Measurements from ENCODE around the gene CCDC69.
A peak's percentile ranks its signal among the peaks of the same experiment; 100 is the strongest.
"Not testable (repeated sequence)": the region's sequence is repeated elsewhere in the genome, so short reads cannot be mapped to it uniquely, and the experiment has no call there.

CCDC69 gene

DNA sequence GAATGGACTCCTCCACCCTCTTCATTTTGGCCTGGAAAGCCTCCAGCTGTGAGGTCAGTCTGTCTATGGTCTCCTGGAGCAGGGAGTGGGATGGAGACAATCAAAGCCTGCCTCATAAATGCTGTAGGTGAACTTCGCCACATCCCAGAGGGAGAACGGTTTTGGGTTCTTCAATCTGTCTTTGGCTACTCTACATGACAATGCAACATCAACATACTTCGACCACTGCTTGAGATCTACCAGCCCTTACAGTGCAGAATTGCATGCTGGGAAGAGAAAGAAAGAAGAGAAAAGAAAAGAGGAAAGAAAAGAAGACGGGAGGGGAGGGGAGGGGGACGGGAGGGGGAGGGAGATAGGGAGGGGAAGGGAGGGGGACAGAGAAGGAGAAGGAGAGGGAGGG lies 37.8 kb downstream of the CCDC69 start:
- no peak for DNase-seq

DNA sequence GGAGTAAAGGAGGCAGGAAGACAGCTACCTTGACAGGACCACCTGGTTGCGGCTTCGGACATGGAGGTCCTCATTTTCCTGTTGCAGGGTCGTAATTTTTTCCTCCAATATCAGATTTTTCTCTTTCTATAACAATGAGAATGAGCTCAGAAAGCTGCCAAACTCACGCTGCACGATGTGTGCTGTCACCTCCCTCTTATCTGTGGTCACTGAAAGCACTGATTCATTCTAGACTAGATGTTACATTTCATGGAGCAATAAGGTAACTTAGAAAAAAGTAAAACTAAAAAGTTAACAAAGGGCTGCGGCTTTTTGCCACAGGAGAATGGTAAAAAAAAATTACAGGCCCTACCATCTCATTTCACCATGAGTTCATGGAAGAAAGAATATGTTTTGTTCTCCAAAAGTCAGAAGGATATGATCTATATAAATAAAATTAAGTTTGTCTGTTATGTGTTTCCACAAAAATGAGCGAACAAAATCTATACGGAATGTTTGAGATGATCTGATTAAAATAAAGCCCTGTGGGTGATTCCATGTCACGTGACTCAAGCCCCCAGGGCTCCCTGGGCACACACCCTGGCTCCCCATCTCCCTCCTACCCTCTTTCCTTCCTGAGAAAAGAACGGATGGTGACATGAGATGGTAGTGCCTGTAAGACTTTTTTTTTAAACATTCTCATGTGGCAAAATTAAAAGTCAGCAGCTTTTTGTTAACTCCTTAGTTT lies 39.4 kb downstream of the CCDC69 start:
- no peak for DNase-seq

DNA sequence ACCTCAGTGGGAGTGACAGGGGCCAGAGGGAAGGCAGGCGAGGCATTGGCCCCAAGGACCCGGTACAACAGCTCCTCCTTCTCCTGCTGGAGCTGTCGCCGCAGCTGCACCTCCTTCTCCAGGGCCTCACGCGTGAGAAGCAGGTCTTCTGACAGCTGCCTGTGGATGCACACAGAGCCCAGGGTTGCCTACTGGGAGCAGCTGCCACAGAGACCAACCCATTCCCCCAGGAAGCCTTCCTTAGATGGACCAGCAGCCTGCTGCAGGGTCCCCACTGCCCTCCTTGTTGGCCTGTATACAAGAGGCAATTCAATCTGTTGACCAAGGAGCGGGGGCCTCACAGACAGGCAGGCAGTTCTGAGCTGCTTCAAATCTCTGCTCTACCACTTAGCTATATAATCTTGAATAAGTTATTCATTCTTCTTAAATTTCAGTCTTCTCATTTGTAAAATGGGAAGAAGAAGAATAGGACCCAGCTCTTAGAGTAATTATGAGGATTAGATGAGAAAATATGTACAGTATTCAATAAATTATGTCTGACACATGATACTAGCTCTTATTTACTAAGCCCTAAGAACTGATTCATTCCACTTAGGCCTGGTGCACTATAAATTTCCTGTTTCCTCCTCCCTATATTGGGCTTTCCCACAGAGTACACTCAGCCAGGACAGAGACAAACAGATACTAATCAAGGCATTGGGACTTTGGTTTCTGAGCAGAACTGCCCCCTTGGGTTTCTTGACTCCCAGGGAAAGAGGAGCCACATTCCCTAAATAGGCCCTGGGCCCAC lies 40.2 kb downstream of the CCDC69 start:
- DNase-seq: no peak

DNA sequence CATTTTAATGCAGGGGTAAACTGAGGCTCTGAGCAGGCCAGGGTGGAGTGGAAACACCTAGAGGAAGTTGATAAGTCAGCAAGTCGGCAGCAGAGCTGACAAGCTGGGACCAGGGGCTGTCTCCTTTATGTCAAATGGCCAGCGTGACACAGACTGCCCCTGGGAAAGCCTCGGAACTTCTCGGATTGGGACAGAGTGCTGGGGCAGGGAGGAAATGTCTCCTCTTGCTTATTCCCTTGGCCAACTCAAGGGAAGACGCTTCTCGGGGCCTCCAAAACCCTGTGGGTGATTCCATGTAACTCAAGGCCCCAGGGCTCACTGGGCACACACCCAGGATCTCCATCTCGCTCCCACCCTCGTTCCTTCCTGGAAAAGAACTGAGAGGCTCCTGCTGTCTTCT lies 40.9 kb downstream of the CCDC69 start:
- no peak for DNase-seq

DNA sequence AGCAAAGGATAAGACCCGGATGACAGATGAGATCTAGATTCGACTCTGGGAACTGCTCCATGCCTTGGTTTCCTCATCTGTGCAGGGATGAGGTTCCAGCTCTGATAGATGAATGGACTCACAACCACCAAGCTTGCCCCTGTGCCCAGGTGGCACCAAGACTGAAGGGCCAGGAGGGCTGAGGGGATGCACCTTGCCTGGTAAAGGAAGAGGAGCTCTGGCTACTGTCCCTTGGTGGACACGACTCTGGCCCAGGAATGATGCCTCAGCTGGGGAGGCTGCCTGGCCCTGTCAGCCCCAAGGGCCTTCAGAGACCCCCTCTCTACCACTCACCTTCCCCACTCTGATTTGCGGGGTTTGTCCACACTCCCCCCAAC lies 41.4 kb downstream of the CCDC69 start:
- no peak for DNase-seq

DNA sequence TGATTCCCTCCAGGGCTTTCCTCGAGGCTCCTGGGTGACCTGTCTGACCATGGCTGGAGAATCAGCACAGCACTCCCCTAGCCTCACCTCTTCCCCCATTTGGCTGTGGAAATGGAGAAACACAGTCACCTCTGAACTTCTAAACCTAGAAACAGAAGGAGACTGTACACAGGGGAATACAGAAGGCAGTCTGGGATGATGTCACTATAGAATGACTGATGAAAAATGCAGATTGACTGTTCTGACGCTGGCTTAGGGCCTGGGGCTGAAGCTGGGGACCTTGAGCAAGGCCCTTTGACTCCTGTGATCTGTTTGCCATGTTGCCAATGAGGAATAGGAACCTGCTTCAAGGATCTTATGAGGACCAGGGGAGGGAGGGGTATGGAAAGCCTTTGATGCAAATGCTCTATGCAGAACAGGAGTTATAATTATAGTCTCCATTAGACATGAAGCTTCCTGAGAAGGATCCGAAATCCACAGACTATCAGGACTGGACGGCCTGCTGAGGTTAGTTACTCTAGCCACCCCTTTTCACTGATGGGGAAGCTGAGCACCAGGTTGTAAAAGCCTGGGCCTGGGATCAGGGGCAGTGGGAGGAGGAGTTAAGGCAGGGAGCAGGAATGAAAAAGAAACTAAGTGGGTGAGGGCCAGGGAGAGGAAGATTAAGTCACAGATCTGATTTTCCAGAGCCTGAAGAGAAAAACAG lies 41.9 kb downstream of the CCDC69 start:
- DNase-seq: no peak

DNA sequence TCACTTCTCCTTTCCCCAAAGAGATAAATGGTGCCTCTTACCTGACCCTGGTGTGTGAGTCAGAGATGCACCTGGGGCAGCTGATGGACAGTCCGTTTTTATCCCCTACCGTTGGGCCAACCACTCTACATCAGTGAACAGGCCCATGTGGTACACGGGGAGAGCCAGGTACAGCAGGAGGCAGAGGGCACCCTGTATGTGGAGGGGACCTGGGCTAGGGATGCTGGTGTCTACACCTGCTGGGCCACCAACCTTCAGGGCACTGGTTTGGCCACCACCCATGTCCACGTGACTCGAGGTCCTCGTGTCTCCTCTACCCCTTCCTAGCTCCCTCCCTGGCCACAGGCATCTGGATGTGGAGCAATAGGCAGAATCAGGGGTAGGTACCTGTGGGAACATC lies 43.6 kb downstream of the CCDC69 start:
- DNase-seq: no peak

DNA sequence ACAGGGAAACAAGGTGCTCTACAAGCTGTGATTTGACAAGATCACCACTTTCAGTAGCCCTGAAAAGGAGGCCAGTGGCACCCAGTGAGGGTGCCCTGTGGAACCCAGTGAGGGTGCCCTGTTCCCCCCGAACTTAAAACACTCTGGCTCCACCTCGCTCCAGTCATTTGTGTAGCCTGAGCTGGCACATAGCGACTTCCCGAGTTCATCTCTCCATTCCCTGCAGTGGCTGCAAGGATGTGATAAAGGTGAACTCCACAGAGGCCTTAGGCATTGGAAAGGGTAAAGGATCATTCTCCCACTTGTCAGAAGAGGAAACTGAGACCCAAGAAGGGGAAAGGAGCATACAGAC lies 44.4 kb downstream of the CCDC69 start:
- DNase-seq: no peak

DNA sequence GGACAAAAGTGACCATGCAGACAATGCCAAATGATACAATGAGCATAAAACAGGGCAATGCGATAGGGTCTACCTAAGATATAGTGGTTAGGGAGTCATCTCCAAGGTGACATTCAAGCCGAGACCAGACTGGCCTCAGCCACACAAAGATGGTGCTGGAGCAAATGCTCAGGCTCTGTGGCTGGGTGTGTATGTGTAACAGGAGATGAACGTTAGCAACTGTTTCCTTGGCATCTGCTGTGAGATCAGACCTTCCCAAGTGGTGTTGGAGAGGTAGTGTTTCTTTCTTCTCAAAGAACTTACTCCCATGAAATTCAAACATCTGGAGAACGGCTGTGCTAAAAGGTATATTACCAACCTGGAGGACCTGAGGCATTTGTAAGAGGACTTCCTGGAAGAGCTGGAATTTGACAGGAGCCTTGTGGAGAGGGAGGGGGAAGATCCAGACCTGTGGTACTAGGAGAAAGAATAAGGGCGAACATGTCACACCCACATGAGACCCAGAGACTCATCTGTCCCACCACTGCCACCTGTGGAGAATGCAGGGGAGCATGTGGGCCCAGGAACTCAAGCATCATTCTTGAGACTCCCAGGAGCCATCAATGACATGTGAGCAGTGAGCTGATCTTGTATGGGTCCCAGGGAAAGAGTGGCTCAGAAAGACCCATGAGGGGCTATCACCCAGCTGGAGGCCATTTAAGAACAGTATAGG lies 45.0 kb downstream of the CCDC69 start:
- DNase-seq: no peak

DNA sequence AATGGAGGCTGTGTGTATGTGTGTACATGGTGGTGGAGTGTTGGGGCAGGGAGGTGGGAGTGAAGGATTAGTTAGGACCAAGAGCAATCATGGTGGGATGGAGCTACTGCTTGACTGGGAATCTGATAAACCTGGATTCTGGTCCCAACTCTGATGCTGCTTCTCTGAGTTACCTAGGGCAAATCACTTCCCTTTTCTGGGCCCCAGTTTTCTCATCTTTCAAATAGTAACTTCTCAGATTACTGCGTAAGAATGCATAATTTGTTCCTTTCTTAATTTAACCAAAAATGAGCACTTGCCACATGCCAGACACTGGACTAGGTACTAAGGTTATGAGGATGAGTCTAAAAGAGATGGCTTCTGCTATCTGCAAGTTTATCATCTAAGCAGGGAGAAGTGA lies 45.5 kb downstream of the CCDC69 start:
- DNase-seq: no peak

DNA sequence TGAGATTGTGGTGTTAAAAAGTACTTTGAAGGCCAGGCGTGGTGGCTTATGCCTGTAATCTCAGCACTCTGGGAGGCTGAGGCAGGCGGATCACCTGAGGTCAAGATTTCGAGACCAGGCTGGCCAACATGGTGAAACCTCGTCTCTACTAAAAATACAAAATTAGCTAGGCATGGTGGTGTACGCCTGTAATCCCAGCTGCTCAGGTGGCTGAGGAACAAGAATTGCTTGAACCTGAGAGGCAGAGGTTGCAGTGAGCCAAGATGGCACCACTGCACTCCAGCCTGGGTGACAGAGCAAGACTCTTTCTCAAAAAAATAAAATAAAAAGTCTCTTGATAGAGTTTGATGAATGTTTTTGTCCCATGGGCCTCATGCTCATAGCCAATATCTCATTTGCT lies 47.6 kb downstream of the CCDC69 start:
- not testable (repeated sequence) for DNase-seq

DNA sequence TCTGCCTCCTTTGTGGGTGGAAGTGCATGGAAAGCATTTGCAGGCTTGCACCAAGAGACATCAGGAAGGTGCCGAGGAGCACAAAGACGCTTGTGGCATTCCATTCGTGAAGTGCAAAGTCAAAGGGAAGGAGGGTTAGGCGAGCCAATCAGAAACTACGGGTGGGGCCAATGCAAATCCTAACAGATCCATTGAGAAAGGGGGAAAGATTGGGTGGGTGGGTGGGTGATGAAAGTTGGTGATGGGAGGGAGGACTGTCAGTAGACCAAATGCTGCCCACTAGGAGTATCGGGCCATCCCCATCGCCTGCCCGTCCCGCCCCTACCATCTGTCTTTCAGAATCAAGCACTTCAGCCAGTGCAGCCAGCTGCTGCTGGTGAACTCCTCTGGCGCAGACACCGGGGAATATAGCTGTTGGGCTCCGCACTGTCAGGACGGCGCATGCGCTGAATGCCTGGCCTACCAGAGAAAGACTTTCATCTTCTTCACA lies 49.2 kb downstream of the CCDC69 start:
- DNase-seq: no peak

DNA sequence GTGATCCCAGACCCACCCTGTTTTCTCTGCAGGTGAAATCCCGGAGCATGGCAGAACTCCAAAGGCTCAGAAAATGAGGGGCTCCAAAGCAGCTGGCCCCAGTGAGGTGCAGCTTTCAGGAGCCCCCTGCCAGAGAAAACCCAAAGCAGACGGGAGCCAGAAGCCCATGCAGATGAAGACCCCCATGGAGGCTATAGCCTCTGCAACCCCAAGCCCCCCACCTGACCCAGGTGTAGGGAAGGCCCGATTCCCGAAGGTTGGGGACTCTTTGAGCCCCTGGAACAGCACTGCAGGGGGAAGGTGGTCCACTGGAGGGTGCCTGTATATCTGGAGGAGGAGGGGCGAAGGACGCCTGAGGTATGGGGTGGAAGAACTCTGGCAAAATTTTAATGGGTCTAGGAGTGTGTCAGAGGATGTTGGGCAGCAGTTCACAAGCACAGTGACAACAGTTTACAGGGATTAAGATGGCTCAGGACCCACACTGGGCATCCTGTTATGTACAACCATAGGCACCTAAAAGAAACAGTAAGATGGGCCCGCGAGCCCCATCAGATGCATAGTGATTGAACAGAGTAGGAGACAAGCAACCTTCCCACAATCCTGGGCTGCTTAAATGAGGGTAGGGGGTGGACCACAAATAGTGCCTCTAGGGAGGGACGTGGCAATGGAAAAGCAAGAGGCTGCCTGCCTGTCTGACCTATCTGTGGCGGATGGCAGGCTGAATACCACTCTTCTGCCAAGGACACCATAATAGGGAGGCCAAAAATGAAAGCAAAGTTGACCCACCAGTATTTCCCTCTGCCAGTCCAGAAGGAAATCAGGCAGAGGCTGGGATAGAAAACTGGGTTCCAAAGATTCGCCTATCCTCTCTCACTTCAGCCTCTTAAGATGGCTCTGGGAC lies 49.9 kb downstream of the CCDC69 start:
- DNase-seq: no peak

DNA sequence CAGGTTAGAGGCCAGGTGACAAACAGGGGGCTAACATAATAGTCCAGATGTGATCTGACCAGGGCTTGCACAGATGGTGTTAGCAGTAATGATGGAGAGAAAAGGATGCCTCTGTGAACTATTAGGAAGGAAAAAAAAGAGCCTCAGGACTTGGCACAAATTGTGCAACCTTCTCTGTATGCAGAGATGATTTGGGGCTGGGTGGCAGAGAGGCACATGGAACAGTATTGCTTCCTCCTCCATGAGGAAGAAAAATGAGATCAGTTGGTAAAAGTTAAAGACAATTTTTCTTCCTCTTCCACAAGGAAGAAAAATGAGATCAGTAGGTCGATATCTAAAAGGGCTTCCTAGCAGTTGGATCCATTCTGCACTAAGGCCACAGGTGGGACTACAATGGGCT lies 52.4 kb downstream of the CCDC69 start:
- DNase-seq: no peak

DNA sequence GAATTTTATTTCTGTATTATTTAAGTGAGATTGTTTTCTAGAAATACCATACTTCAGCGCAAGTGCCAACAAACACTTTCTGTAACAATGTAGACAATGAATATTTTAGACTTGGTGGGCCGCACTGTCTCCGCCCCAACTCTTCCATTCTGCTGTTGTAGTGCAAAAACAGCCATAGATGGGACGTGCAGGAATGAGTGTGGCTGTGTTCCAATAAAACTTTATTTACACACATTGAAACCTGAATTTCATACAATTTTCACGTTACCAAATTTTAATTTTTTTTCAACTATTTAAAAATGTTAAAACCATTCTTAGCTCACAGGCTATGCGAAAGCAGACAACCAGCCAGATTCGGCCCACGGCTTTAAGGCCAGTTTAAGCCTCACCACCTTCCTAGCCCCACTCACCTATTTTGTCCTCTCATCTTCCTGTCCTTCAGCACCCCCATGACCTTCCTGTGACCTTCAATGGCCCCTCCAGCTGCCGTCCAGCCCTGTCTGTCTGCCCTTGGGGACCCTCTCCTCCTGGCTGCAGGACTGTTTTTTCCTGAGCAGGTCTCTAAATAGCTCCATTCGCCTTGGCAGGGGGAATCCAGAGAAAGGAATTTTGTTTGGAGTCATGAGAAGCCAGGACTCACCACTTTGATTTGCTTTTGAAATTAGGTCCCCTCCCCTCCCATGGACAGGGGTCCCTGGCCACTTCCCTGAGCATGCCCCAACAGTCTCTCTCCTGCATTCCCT lies 55.1 kb downstream of the CCDC69 start:
- DNase-seq: no peak

DNA sequence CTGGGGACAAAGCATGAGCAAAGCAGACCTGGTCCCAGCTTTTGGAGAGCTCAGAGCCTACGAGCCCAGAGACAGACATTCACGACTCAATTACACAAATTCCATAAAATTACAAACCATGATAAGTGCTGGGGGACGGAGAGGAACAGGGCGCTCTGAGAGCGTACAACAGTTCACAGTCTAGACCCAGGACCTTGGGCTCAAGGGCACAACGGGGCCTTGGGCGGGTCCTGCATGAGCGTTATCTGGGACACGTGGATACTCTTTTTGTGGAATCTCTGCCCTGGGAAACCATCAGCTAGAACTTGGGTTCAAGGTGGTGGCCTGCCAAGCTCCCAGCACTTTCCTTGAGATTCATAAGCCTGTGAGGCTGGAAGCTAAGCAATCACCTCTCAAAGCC lies 56.9 kb downstream of the CCDC69 start:
- no peak for DNase-seq

DNA sequence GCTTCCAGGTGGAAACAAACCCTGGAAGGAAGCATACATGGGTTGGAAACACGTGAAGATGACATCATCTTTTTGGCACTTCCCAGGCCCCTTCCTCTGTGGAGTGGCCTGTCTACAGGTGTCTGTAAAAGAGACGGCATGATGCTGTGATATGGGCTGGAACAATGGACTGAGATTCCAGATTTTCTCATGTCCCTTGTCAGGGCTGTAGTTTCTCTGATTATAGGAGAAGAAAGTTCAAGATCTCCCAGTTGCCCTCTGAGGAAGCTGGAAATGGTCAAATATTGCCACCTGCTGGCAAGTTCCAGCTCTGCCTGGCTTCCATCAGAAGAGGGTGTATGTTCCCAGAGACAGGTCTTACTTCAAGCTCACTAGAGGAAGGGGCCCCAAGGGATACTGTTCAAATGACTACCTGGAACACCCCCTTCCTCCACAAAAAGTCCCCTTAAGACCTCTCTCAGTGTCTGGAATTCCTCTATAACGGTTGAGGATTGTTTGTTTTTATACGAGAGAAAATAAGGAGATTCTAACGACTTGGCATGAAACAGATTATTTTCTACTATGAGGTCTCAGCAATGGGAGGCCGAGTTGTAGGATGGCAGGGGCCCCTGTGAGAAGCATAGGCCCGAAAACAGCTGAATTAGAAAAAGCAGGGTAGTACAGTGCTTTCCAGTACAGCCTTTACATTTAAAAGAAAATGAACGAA lies 59.1 kb downstream of the CCDC69 start:
- DNase-seq: peak; percentile 89

DNA sequence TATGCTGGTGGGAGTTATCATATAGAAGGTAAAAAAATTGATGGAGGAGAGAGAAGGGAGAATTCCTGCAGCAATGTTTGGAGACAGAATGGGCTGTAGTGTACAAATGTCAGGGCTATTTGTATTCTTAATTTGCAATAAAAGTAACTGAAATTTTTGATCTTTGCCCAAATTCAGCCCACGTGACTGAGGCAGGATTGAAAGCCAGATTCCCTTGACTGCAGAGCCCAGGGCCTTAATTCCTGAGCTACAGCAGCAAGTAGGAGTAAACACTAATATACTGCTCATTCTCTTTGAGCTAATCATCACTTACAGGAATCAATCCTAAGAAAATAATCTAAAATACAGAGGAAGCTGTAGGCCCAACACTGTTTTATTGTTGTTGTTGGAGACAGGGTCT lies 61.1 kb downstream of the CCDC69 start:
- DNase-seq: no peak

DNA sequence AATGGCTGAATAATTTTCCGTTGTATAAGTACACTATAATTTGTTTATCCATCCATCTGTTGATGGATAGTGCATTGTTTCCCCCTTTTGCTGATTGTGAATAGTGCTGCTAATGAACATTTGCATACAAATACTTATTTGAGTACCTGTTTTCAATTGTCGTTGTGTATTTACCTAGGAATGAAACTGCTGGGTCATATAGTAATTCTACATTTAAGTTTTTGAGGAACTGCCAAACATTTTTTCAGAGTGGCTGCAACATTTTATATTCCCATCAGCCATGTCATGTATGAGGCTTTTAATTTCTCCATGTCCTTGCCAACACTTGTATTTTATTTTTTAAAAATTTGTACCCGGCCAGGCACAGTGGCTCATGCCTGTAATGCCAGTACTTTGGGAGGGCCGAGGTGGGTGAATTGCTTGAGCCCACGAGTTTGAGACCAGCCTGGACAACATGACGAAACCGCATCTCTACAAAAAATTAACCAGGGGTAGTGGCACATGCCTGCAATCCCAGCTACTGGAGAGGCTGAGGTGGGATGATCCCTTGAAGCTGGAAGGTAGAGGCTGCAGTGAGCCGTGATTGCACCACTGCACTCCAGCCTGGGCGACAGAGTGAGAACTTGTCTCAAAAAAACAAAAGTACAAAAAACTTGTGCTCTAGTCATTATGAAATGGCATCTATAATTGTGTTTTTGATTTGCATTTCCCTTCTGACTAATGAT lies 64.1 kb downstream of the CCDC69 start:
- no peak for DNase-seq

DNA sequence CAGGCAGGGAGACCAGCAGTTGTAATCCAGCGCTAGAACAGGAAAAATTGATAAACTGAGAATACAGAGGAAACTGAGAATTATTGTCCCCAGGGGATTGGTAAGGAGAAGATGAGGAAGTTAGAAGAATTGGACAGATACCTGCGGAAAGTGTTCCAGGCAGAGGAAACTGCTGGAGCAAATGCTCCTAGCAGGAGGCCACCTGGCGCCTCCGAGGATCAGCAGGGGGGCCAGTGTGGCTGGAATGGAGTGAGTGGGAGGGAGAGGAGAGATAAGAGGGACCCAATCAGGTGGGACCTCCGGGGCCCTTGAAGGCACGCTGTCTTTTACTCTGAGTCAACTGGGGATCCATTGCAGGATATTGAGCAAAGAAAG lies 65.6 kb downstream of the CCDC69 start:
- no peak for DNase-seq

All from CD4-positive, alpha-beta T cell treated with Interleukin-17A for 1 hour (primary cell).